ENCODE measurements around the gene SUMO4. TPM values are rescaled to one million over a fixed set of nuclear protein-coding genes. Genes with fewer than 3 reads are reported as not detected.

Gene SUMO4
- polyA plus RNA-seq = 0.52 TPM
- long read RNA-seq, donor 1 = 0 reads
- long read RNA-seq, donor 2 = 0 reads
- long read RNA-seq, donor 3, partial matches to known transcripts = 0 of 1 reads
- long read RNA-seq, donor 3, other reads (novel, unspliced or antisense) = 0 of 1 reads
- long read RNA-seq, donor 4 = 0 reads
- long read RNA-seq, donor 5 = 0 reads
- long read RNA-seq, donor 6, partial matches to known transcripts = 0 of 1 reads
- long read RNA-seq, donor 6, other reads (novel, unspliced or antisense) = 0 of 1 reads
- long read RNA-seq, donor 7 = 0 reads
- long read RNA-seq, donor 8, partial matches to known transcripts = 0 of 2 reads
- long read RNA-seq, donor 8, other reads (novel, unspliced or antisense) = 0 of 2 reads
- long read RNA-seq, donor 9 = 0 reads
- long read RNA-seq, donor 10 = 0 reads
- long read RNA-seq, donor 11, partial matches to known transcripts = 0 of 1 reads
- long read RNA-seq, donor 11, other reads (novel, unspliced or antisense) = 0 of 1 reads

DNA sequence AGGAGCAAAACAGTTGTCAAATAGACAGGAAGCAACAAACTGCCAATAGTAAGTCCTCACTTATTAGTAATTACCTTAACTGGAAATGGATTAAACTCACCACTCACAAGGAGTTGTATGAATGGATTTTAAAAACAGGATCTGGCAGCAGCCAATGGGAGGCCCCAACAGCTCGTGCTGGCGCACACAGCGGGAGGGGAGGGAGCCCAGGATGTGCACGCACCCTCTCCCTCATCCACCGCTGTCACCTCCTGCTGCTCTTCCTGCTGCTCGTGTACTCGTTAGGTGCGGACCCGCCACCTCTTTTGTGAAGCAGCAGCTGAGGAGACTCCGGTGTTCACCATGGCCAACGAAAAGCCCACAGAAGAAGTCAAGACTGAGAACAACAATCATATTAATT, at the start of gene SUMO4:
TSS of gene SUMO4 (plus strand) at position 213 of the 400 bp plus-strand sequence. CDS start at position 343, 130 bp downstream.
- Histone ChIP-seq H3K36me3 (ENCODE audit: control insufficient read depth, insufficient read depth, low read length) (peaks cover 29% of the 10 kb centered on the region), H3K4me1 (ENCODE audit: control insufficient read depth, insufficient read depth, low read length) (no peaks in the 10 kb centered on the region), H3K9me3 (ENCODE audit: control insufficient read depth, low read depth, low read length) (no peaks in the 10 kb centered on the region), H3K4me3 (ENCODE audit: low read length) (no peak within 1 kb of the TSS), H3K27me3 (ENCODE audit: control insufficient read depth, insufficient read depth, low read length) (no peaks in the 10 kb centered on the region), H3K27ac (ENCODE audit: low read length) (no peak within 1 kb of the TSS)
- no CpG with 5 or more reads among the region's 11 CpGs for WGBS (ENCODE audit: insufficient coverage, low lambda C conversion rate)
- no peak for DNase-seq

DNA sequence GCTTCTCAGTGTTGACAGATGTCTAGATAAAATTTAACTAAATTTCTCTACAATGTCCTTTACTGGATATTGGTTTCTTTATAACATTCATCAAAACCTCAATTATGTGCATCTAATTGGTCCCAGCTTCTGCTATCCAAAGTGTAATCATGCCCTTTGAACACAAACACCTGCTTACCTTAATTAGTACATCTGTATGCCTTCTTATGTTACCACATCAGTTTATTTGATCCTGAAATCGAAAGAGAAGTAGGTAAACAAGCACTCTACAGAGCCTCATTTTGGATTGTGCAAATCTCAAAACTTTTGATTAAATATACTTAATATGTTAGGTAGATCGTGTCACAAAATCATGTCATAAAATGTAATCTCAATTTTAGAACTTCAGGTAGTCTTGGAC, 46.1 kb upstream of the SUMO4 start:
- no peak overlapping the region for H3K4me3 ChIP-seq (ENCODE audit: low read length)
- no peak overlapping the region for H3K27ac ChIP-seq (ENCODE audit: low read length)
- H3K27me3 ChIP-seq (ENCODE audit: control insufficient read depth, insufficient read depth, low read length) = no peaks in the 10 kb centered on the region
- no peaks in the 10 kb centered on the region for H3K4me1 ChIP-seq (ENCODE audit: control insufficient read depth, insufficient read depth, low read length)
- peaks cover 3% of the 10 kb centered on the region for H3K36me3 ChIP-seq (ENCODE audit: control insufficient read depth, insufficient read depth, low read length)
- no peak for DNase-seq
- WGBS (ENCODE audit: insufficient coverage, low lambda C conversion rate) = 100% methylated on average over 1 of the region's 2 CpGs
- no peaks in the 10 kb centered on the region for H3K9me3 ChIP-seq (ENCODE audit: control insufficient read depth, low read depth, low read length)

DNA sequence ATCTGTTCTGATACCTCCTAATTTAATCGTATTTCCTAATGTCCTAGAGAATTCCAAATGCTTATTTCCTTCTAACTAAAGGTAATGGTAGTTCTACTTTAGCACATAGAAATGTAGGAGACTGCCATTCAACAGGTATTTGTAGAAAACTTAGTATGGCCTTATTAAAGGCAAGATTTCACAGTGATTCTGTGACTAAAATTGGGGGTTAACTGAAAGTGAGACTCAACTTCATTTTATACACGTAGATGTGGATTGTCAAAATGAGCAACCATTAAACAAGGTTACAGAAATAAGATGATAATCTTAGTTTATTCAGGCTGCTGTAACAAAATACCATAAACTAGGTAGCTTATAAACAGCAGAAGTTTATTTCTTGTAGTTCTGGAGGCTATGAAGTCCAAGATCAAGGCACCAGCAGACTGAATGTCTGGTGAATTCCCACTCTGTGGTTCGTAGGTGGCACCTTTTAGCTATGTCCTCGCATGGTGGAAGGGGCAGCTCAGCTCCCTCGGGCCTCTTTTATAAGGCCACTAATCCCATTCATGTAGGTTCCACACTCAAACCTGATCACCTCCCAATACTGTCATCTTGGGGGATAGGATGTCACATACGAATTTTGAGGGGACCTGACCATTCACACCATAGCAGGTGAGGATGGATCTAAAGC, 43.8 kb upstream of the SUMO4 start:
- WGBS (ENCODE audit: insufficient coverage, low lambda C conversion rate) = 100% methylated on average over 1 of the region's 6 CpGs
- Histone ChIP-seq H3K27ac (ENCODE audit: low read length) (no peak overlapping the region), H3K4me1 (ENCODE audit: control insufficient read depth, insufficient read depth, low read length) (no peaks in the 10 kb centered on the region)

DNA sequence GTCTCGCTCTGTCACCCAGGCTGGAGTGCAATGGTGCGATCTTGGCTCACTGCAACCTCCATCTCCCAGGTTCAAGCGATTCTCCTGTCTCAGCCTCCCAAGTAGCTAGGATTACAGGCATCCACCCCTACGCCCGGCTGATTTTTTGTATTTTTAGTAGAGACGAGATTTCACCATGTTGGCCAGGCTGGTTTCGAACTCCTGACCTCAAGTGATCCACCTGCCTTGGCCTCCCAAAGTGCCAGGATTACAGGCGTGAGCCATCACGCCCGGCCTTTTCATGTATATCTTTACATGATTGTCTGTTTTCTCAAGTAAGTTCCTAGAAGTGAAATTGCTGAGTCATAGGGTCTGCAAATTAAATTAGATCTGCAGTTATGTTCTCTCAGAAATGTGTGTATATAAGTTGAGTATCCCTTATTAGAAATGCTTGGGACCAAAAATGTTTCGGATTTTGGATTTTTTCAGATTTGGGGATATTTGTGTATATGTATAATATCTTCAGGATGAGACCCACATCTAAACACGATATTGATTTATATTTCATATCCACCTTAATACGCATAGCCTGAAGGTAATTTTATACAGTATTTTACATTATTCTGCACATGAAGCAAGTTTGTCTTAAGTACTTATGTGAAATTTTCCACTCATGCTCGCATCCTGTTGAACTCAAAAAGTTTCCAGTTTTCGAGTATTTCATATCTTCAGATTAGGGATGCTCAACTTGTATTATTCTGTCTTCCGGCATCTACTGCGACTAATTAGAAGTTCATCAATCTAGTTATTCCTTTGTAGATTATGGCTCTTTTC, 42.1 kb upstream of the SUMO4 start:
- Histone ChIP-seq H3K27me3 (ENCODE audit: control insufficient read depth, insufficient read depth, low read length) (no peaks in the 10 kb centered on the region), H3K27ac (ENCODE audit: low read length) (no peak overlapping the region), H3K4me1 (ENCODE audit: control insufficient read depth, insufficient read depth, low read length) (no peaks in the 10 kb centered on the region), H3K9me3 (ENCODE audit: control insufficient read depth, low read depth, low read length) (no peaks in the 10 kb centered on the region), H3K4me3 (ENCODE audit: low read length) (no peak overlapping the region), H3K36me3 (ENCODE audit: control insufficient read depth, insufficient read depth, low read length) (peaks cover 4% of the 10 kb centered on the region)
- DNase-seq = no peak
- 100% methylated on average over 6 of the region's 17 CpGs for WGBS (ENCODE audit: insufficient coverage, low lambda C conversion rate)

More for the DNA sequence above, 43.8 kb upstream of the SUMO4 start:
- DNase-seq = no peak
- H3K4me3 ChIP-seq (ENCODE audit: low read length) = no peak overlapping the region
- no peaks in the 10 kb centered on the region for H3K27me3 ChIP-seq (ENCODE audit: control insufficient read depth, insufficient read depth, low read length)
- H3K36me3 ChIP-seq (ENCODE audit: control insufficient read depth, insufficient read depth, low read length) = peaks cover 7% of the 10 kb centered on the region
- H3K9me3 ChIP-seq (ENCODE audit: control insufficient read depth, low read depth, low read length) = no peaks in the 10 kb centered on the region

DNA sequence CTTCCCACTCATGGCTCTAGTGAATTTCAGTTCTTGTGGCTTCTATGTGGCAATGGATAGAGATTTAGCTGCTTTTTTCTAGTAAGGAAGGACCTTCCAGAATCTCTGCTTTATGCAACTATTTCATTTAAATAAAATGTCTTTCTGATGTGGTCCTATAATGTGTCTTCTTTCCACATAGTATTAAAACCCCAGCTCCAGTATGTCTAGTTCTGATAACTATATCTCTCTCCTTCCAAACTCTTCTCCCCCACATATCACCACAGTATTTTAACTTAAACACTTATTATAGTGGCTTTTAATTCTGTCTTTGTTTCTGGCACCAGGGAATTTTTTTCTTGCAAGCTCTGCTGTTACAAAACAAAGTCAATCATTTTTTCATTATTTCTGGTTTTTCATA, 40.6 kb upstream of the SUMO4 start:
- H3K36me3 ChIP-seq (ENCODE audit: control insufficient read depth, insufficient read depth, low read length) = peaks cover 4% of the 10 kb centered on the region
- H3K4me1 ChIP-seq (ENCODE audit: control insufficient read depth, insufficient read depth, low read length) = no peaks in the 10 kb centered on the region
- DNase-seq = no peak
- H3K4me3 ChIP-seq (ENCODE audit: low read length) = no peak overlapping the region
- H3K27me3 ChIP-seq (ENCODE audit: control insufficient read depth, insufficient read depth, low read length) = no peaks in the 10 kb centered on the region
- no peak overlapping the region for H3K27ac ChIP-seq (ENCODE audit: low read length)
- no peaks in the 10 kb centered on the region for H3K9me3 ChIP-seq (ENCODE audit: control insufficient read depth, low read depth, low read length)

DNA sequence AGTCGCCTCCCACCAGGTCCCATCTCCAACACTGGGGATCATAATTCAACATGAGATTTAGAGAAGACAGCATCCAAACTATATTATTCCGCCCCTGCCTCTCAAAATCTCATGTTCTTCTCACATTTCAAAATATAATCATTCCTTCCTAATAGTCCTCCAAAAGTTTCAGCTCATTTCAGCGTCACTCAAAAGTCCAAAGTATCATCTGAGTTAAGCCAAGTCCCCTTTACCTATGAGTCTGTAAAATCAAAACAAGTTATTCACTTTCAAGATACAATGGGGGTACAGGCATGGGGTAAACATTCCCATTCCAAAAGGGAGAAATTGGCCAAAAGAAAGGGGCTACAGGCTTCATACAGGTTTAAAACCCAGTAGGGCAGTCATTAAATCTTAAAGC, 39.5 kb upstream of the SUMO4 start:
- no peak overlapping the region for H3K4me3 ChIP-seq (ENCODE audit: low read length)
- WGBS (ENCODE audit: insufficient coverage, low lambda C conversion rate) = 100% methylated on average over 1 of the region's 3 CpGs
- H3K4me1 ChIP-seq (ENCODE audit: control insufficient read depth, insufficient read depth, low read length) = no peaks in the 10 kb centered on the region
- H3K27ac ChIP-seq (ENCODE audit: low read length) = no peak overlapping the region
- DNase-seq = no peak
- H3K36me3 ChIP-seq (ENCODE audit: control insufficient read depth, insufficient read depth, low read length) = peaks cover 4% of the 10 kb centered on the region
- H3K9me3 ChIP-seq (ENCODE audit: control insufficient read depth, low read depth, low read length) = no peaks in the 10 kb centered on the region
- no peaks in the 10 kb centered on the region for H3K27me3 ChIP-seq (ENCODE audit: control insufficient read depth, insufficient read depth, low read length)

DNA sequence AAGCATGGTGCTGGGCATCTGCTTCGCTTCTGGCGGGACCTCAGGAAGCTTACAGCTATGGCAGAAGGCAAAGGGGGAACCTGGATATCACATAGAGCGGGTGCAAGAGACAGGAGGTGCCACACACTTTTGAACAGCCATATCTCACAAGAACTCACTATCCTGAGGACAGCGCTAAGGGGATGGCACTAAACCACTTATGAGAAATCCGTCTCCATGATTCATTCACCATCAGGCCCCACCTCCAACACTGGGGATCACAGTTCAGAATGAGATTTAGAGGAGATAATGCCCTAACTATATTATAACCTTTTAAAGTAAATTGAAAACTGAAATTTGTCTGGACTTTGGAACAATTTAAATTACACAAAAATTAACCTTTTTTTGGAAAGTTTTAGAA, 37.8 kb upstream of the SUMO4 start:
- no peaks in the 10 kb centered on the region for H3K9me3 ChIP-seq (ENCODE audit: control insufficient read depth, low read depth, low read length)
- DNase-seq = no peak
- no peak overlapping the region for H3K4me3 ChIP-seq (ENCODE audit: low read length)
- H3K27ac ChIP-seq (ENCODE audit: low read length) = no peak overlapping the region
- H3K4me1 ChIP-seq (ENCODE audit: control insufficient read depth, insufficient read depth, low read length) = no peaks in the 10 kb centered on the region
- peaks cover 4% of the 10 kb centered on the region for H3K36me3 ChIP-seq (ENCODE audit: control insufficient read depth, insufficient read depth, low read length)
- WGBS (ENCODE audit: insufficient coverage, low lambda C conversion rate) = no CpG with 5 or more reads among the region's 5 CpGs
- H3K27me3 ChIP-seq (ENCODE audit: control insufficient read depth, insufficient read depth, low read length) = no peaks in the 10 kb centered on the region

DNA sequence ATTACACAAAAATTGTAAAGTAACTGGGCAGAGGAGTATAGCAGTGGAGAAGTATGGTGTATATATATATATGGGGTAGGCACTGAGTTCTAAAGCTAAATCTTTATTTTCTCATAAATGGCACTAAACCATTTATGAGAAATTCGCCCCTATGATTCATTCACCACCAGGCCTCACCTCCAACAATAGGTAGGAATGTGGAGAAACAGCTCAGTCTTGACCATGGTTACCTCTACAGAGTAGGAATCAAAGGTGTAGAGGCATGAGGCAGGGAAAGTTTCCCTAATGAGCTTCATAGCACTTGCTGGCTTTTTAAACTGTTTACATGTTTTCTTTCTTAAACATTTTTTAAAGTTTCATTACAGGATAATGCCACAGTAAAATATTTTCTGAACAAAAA, 36.9 kb upstream of the SUMO4 start:
- H3K4me3 ChIP-seq (ENCODE audit: low read length) = no peak overlapping the region
- DNase-seq = no peak
- H3K9me3 ChIP-seq (ENCODE audit: control insufficient read depth, low read depth, low read length) = no peaks in the 10 kb centered on the region
- H3K27me3 ChIP-seq (ENCODE audit: control insufficient read depth, insufficient read depth, low read length) = no peaks in the 10 kb centered on the region
- no peaks in the 10 kb centered on the region for H3K4me1 ChIP-seq (ENCODE audit: control insufficient read depth, insufficient read depth, low read length)
- no peak overlapping the region for H3K27ac ChIP-seq (ENCODE audit: low read length)
- peaks cover 4% of the 10 kb centered on the region for H3K36me3 ChIP-seq (ENCODE audit: control insufficient read depth, insufficient read depth, low read length)
- WGBS (ENCODE audit: insufficient coverage, low lambda C conversion rate) = no CpG with 5 or more reads among the region's 1 CpG

DNA sequence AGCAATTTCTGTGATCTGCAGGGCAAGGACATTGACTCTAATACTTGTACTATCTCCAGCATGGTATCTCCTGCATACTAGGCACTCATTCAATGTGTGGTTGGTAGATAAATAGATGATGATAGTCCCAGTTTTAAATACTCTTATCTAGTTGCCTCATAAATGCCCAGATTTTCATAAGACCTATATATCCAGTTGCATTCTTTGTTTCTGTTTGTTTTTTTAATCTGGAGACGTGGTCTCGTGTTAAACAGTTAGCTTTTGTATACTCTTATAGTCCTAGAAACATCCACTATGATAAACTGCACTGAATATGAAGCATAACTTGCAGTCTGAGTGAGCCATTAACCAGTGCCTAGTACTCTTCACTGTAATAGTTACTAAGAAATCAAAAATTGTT, 35.5 kb upstream of the SUMO4 start:
- WGBS (ENCODE audit: insufficient coverage, low lambda C conversion rate) = 59% methylated on average over 2 of the region's 2 CpGs
- Histone ChIP-seq H3K9me3 (ENCODE audit: control insufficient read depth, low read depth, low read length) (no peaks in the 10 kb centered on the region), H3K27me3 (ENCODE audit: control insufficient read depth, insufficient read depth, low read length) (no peaks in the 10 kb centered on the region), H3K27ac (ENCODE audit: low read length) (no peak overlapping the region), H3K4me3 (ENCODE audit: low read length) (no peak overlapping the region), H3K4me1 (ENCODE audit: control insufficient read depth, insufficient read depth, low read length) (no peaks in the 10 kb centered on the region), H3K36me3 (ENCODE audit: control insufficient read depth, insufficient read depth, low read length) (peaks cover 4% of the 10 kb centered on the region)
- no peak for DNase-seq

DNA sequence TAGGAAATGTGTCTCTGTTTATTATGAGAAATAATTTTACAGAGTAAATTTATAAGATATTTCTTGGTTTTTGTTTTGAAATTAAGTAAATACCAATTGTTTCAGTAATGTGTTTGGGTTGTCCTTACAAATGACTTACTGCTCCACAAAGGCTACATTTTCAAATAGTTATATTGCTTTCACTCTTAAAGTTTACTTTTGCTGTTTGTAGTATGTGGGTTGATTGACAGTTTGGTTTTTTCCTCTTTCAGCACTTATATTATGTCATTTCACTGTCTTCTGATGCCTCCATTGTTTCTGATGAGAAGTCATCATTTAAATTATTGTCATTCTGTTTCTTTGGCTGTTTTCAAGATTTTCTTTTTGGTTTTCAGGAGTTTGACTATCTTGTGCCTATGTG, 34.9 kb upstream of the SUMO4 start:
- H3K4me1 ChIP-seq (ENCODE audit: control insufficient read depth, insufficient read depth, low read length) = no peaks in the 10 kb centered on the region

More for the DNA sequence above, 34.9 kb upstream of the SUMO4 start:
- peaks cover 3% of the 10 kb centered on the region for H3K36me3 ChIP-seq (ENCODE audit: control insufficient read depth, insufficient read depth, low read length)
- no peaks in the 10 kb centered on the region for H3K9me3 ChIP-seq (ENCODE audit: control insufficient read depth, low read depth, low read length)
- H3K27ac ChIP-seq (ENCODE audit: low read length) = no peak overlapping the region
- H3K4me3 ChIP-seq (ENCODE audit: low read length) = no peak overlapping the region
- H3K27me3 ChIP-seq (ENCODE audit: control insufficient read depth, insufficient read depth, low read length) = no peaks in the 10 kb centered on the region
- no peak for DNase-seq
